Stomach (tissue), 4 donors: ENCODE measurements around the gene GMEB2.

Source experiments
- EP300 ChIP-seq: sonication (generic); formaldehyde crosslinking; IDR thresholded peaks from one replicate; pipeline ENCODE4 v1.6.1; 2017; ENCODE audit warnings: antibody characterized with exemption
- POLR2A ChIP-seq, 4 donors: fragments of 450-650 bp; IDR thresholded peaks; one replicate each; pipeline ENCODE4 v1.6.1; 2016; ENCODE audit warnings: antibody characterized with exemption in 4 of 4, control low read depth in 2 of 4, mild to moderate bottlenecking in 1 of 4, moderate library complexity in 1 of 4

DNA sequence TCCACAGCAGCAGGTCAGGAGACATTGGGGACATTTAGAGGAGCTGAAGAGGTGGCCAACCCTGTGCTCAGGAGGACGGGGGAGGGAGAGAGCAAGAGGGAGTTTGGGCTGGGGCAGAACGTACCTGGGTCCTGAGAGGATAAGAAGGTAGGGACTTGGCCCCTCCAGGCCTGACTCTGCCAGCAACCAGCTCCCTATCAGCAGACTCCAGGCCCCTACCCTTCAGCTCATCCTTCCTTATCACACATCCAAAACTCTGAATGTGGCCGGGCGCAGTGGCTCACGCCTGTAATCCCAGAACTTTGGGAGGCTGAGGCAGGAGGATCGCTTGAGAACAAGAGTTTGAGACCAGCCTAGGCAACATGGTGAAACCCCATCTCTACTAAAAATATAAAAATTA lies 21.3 kb upstream of the GMEB2 start:
- TF ChIP-seq EP300 (no peak), POLR2A (IDR thresholded peaks at IDR 0.05) (no peak)
